ENCODE measurements around the gene SEZ6L.

SEZ6L gene

DNA sequence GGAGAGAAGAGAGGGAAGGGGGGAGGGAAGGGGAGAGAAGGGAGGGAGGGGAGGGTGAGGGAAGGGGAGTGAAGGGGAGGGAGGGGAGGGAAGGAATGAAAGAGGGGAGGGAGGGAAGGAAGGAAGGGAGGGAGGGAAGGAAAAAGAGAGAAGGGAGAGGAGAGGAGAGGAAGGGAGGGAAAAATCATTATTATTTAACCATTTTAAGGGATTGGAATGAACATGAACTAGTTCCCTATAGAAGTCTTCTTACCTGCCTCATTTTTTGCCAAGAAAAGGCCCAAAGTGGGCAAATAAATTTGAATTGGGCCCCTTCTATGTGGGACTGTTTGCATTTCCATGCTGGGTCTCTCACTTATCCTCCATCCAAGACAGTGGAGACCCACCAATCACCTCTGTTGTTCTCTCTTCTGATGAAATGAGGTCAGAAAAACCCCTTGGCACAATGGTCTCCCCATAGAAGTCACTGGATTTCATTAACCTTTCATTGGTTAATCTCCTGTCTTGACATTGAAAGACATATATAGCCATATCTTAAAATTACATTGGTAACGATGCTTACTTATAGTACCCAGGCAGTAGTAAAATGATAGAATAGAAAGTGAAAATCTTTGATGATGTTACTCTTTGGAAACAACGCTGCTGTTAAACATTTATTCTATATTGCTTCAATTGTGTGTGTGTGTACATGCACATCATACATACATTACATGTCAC lies 179.7 kb downstream of the SEZ6L start:
- Histone ChIP-seq H3K14ac (ENCODE audit: low read length) (no peak overlapping the region), H2AFZ (ENCODE audit: low read length) (no peak overlapping the region), H3K27me3 (ENCODE audit: control insufficient read depth in 3 of 3, insufficient read depth in 3 of 3, low read depth in 1 of 3, low read length in 3 of 3) (peaks cover 0 to 3% (median 0%) of the 10 kb centered on the region in 3 experiments), H2BK12ac (ENCODE audit: low read length) (no peak overlapping the region), H3K9ac (ENCODE audit: low read depth, low read length, poor library complexity) (no peak overlapping the region), H3K4me3 (ENCODE audit: low read length in 2 of 2) (no peak overlapping the region), H3K4ac (ENCODE audit: low read length) (no peak overlapping the region), H2BK15ac (ENCODE audit: low read length) (no peak overlapping the region), H3K27ac (replicated peaks; ENCODE audit: low read length) (no peak overlapping the region), H3K23ac (ENCODE audit: low read depth, low read length, poor library complexity) (no peak overlapping the region), H3K4me2 (ENCODE audit: insufficient read depth, low read length, poor library complexity, severe bottlenecking) (no peak overlapping the region), H3K4me1 (ENCODE audit: control insufficient read depth in 2 of 2, insufficient read depth in 1 of 2, low read depth in 1 of 2, low read length in 2 of 2) (no peaks in the 10 kb centered on the region), H3K9me3 (replicated peaks in 1 of 2; ENCODE audit: control insufficient read depth in 2 of 2, insufficient read depth in 1 of 2, low read depth in 1 of 2, low read length in 2 of 2) (no peaks in the 10 kb centered on the region), H3K18ac (ENCODE audit: low read length) (no peak overlapping the region), H2AK5ac (ENCODE audit: low read depth, low read length) (no peak overlapping the region), H2BK120ac (ENCODE audit: low read depth, low read length) (no peak overlapping the region), H4K91ac (ENCODE audit: low read depth, low read length, poor library complexity) (no peak overlapping the region), H3K36me3 (replicated peaks in 1 of 2; ENCODE audit: control insufficient read depth in 2 of 2, insufficient read depth in 2 of 2, low read length in 2 of 2) (no peaks in the 10 kb centered on the region), H3K79me1 (ENCODE audit: low read depth, low read length) (no peaks in the 10 kb centered on the region), H2BK5ac (ENCODE audit: low read length) (no peak overlapping the region), H4K8ac (ENCODE audit: low read depth, low read length) (no peak overlapping the region)
- no CpG with 5 or more reads among the region's 2 CpGs for WGBS, 2 donors (ENCODE audit: extremely low coverage in 2 of 2, insufficient read length in 2 of 2, insufficient replicate concordance in 1 of 2)
- DNase-seq (ENCODE audit: low spot score) = no peak

- no peaks in the 10 kb centered on the region for H3K4me1 ChIP-seq (ENCODE audit: control insufficient read depth in 2 of 2, insufficient read depth in 1 of 2, low read depth in 1 of 2, low read length in 2 of 2)
These were observed 185.4 kb downstream of the SEZ6L start for GRCh38 chr22:26354707-26355106.

GRCh38 chr22:26357281-26357680 lies 188.0 kb downstream of the SEZ6L start:
- WGBS, 2 donors (ENCODE audit: extremely low coverage in 2 of 2, insufficient read length in 2 of 2, insufficient replicate concordance in 1 of 2) = no CpG with 5 or more reads among the region's 2 CpGs
- H3K79me1 ChIP-seq (ENCODE audit: low read depth, low read length) = no peaks in the 10 kb centered on the region

More at GRCh38 chr22:26354707-26355106, 185.4 kb downstream of the SEZ6L start:
- H2BK15ac ChIP-seq (ENCODE audit: low read length) = no peak overlapping the region
- no peak overlapping the region for H3K23ac ChIP-seq (ENCODE audit: low read depth, low read length, poor library complexity)
- H2BK12ac ChIP-seq (ENCODE audit: low read length) = no peak overlapping the region
- no peak overlapping the region for H2BK5ac ChIP-seq (ENCODE audit: low read length)
- peak overlapping the region; percentile 47 for H3K9ac ChIP-seq (ENCODE audit: low read depth, low read length, poor library complexity)
- H3K4ac ChIP-seq (ENCODE audit: low read length) = no peak overlapping the region
- no peak overlapping the region for H2BK120ac ChIP-seq (ENCODE audit: low read depth, low read length)
- no CpG with 5 or more reads among the region's 20 CpGs for WGBS, 2 donors (ENCODE audit: extremely low coverage in 2 of 2, insufficient read length in 2 of 2, insufficient replicate concordance in 1 of 2)
- H4K91ac ChIP-seq (ENCODE audit: low read depth, low read length, poor library complexity) = no peak overlapping the region
- no peak overlapping the region for H3K4me3 ChIP-seq (ENCODE audit: low read length in 2 of 2)
- no peak overlapping the region for H2AFZ ChIP-seq (ENCODE audit: low read length)
- no peaks in the 10 kb centered on the region for H3K36me3 ChIP-seq (replicated peaks in 1 of 2; ENCODE audit: control insufficient read depth in 2 of 2, insufficient read depth in 2 of 2, low read length in 2 of 2)
- H3K18ac ChIP-seq (ENCODE audit: low read length) = no peak overlapping the region
- H3K9me3 ChIP-seq (replicated peaks in 1 of 2; ENCODE audit: control insufficient read depth in 2 of 2, insufficient read depth in 1 of 2, low read depth in 1 of 2, low read length in 2 of 2) = no peaks in the 10 kb centered on the region
- no peak overlapping the region for H4K8ac ChIP-seq (ENCODE audit: low read depth, low read length)
- H3K27ac ChIP-seq (replicated peaks; ENCODE audit: low read length) = no peak overlapping the region
- no peaks in the 10 kb centered on the region for H3K79me1 ChIP-seq (ENCODE audit: low read depth, low read length)
- DNase-seq (ENCODE audit: low spot score) = no peak
- H3K4me2 ChIP-seq (ENCODE audit: insufficient read depth, low read length, poor library complexity, severe bottlenecking) = no peak overlapping the region
- H3K14ac ChIP-seq (ENCODE audit: low read length) = no peak overlapping the region
- no peaks in the 10 kb centered on the region for H3K27me3 ChIP-seq (ENCODE audit: control insufficient read depth in 3 of 3, insufficient read depth in 3 of 3, low read depth in 1 of 3, low read length in 3 of 3)
- H2AK5ac ChIP-seq (ENCODE audit: low read depth, low read length) = no peak overlapping the region

DNA sequence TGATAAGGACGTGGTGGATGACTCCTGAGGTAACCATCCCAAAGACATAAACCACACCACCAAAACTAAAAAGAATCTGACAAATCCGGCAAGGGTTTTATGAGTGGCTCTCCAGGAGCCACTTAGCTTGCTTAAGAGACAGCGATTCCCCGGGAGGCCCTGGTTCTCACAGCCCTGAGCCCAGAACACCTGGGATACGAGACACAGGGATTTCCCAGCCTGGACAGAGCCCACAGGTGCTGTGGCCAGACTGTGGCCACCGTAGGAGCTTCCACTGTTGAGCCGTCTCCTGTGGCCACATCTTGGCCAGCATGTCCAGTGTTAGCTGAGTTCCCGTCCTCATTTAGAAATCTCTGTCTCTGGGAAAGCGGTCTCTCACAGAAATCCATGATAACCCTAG lies 188.6 kb downstream of the SEZ6L start:
- Histone ChIP-seq H2AFZ (ENCODE audit: low read length) (no peak overlapping the region), H3K14ac (ENCODE audit: low read length) (no peak overlapping the region), H3K18ac (ENCODE audit: low read length) (no peak overlapping the region), H3K4me3 (ENCODE audit: low read length in 2 of 2) (no peak overlapping the region), H2BK15ac (ENCODE audit: low read length) (no peak overlapping the region), H2AK5ac (ENCODE audit: low read depth, low read length) (no peak overlapping the region), H2BK5ac (ENCODE audit: low read length) (no peak overlapping the region), H4K91ac (ENCODE audit: low read depth, low read length, poor library complexity) (no peak overlapping the region), H4K8ac (ENCODE audit: low read depth, low read length) (no peak overlapping the region), H3K4ac (ENCODE audit: low read length) (no peak overlapping the region), H3K4me2 (ENCODE audit: insufficient read depth, low read length, poor library complexity, severe bottlenecking) (no peak overlapping the region), H3K79me1 (ENCODE audit: low read depth, low read length) (no peaks in the 10 kb centered on the region), H3K27ac (replicated peaks; ENCODE audit: low read length) (no peak overlapping the region), H3K9ac (ENCODE audit: low read depth, low read length, poor library complexity) (no peak overlapping the region), H3K27me3 (ENCODE audit: control insufficient read depth in 3 of 3, insufficient read depth in 3 of 3, low read depth in 1 of 3, low read length in 3 of 3) (no peaks in the 10 kb centered on the region), H2BK120ac (ENCODE audit: low read depth, low read length) (no peak overlapping the region), H3K23ac (ENCODE audit: low read depth, low read length, poor library complexity) (no peak overlapping the region), H3K36me3 (replicated peaks in 1 of 2; ENCODE audit: control insufficient read depth in 2 of 2, insufficient read depth in 2 of 2, low read length in 2 of 2) (no peaks in the 10 kb centered on the region), H2BK12ac (ENCODE audit: low read length) (no peak overlapping the region), H3K9me3 (replicated peaks in 1 of 2; ENCODE audit: control insufficient read depth in 2 of 2, insufficient read depth in 1 of 2, low read depth in 1 of 2, low read length in 2 of 2) (no peaks in the 10 kb centered on the region), H3K4me1 (ENCODE audit: control insufficient read depth in 2 of 2, insufficient read depth in 1 of 2, low read depth in 1 of 2, low read length in 2 of 2) (peaks cover 2 to 5% of the 10 kb centered on the region in 2 donors)
- no CpG with 5 or more reads among the region's 9 CpGs for WGBS, 2 donors (ENCODE audit: extremely low coverage in 2 of 2, insufficient read length in 2 of 2, insufficient replicate concordance in 1 of 2)
- no peak for DNase-seq (ENCODE audit: low spot score)

More at GRCh38 chr22:26357281-26357680, 188.0 kb downstream of the SEZ6L start:
- H3K9ac ChIP-seq (ENCODE audit: low read depth, low read length, poor library complexity) = no peak overlapping the region
- no peak overlapping the region for H4K8ac ChIP-seq (ENCODE audit: low read depth, low read length)
- no peak overlapping the region for H3K27ac ChIP-seq (replicated peaks; ENCODE audit: low read length)
- no peak overlapping the region for H3K23ac ChIP-seq (ENCODE audit: low read depth, low read length, poor library complexity)
- no peaks in the 10 kb centered on the region for H3K36me3 ChIP-seq (replicated peaks in 1 of 2; ENCODE audit: control insufficient read depth in 2 of 2, insufficient read depth in 2 of 2, low read length in 2 of 2)
- H2AK5ac ChIP-seq (ENCODE audit: low read depth, low read length) = no peak overlapping the region
- no peak overlapping the region for H2BK120ac ChIP-seq (ENCODE audit: low read depth, low read length)
- H3K4me2 ChIP-seq (ENCODE audit: insufficient read depth, low read length, poor library complexity, severe bottlenecking) = no peak overlapping the region
- H3K4me3 ChIP-seq (ENCODE audit: low read length in 2 of 2) = no peak overlapping the region
- no peak overlapping the region for H2BK5ac ChIP-seq (ENCODE audit: low read length)
- no peak overlapping the region for H3K18ac ChIP-seq (ENCODE audit: low read length)
- no peak overlapping the region for H2BK12ac ChIP-seq (ENCODE audit: low read length)
- no peak overlapping the region for H3K14ac ChIP-seq (ENCODE audit: low read length)
- H3K27me3 ChIP-seq (ENCODE audit: control insufficient read depth in 3 of 3, insufficient read depth in 3 of 3, low read depth in 1 of 3, low read length in 3 of 3) = no peaks in the 10 kb centered on the region
- no peak for DNase-seq (ENCODE audit: low spot score)
- H3K9me3 ChIP-seq (replicated peaks in 1 of 2; ENCODE audit: control insufficient read depth in 2 of 2, insufficient read depth in 1 of 2, low read depth in 1 of 2, low read length in 2 of 2) = no peaks in the 10 kb centered on the region
- H3K4ac ChIP-seq (ENCODE audit: low read length) = no peak overlapping the region
- H3K4me1 ChIP-seq (ENCODE audit: control insufficient read depth in 2 of 2, insufficient read depth in 1 of 2, low read depth in 1 of 2, low read length in 2 of 2) = peaks cover 2 to 5% of the 10 kb centered on the region in 2 donors
- no peak overlapping the region for H2AFZ ChIP-seq (ENCODE audit: low read length)
- H4K91ac ChIP-seq (ENCODE audit: low read depth, low read length, poor library complexity) = no peak overlapping the region
- no peak overlapping the region for H2BK15ac ChIP-seq (ENCODE audit: low read length)

All from neuronal stem cell (in vitro differentiated cells).